Stomach smooth muscle (tissue), 2 donors: ENCODE measurements around the gene KIF20A.
A peak's percentile ranks its signal among the peaks of the same experiment; 100 is the strongest.
"Not testable (repeated sequence)": the region's sequence is repeated elsewhere in the genome, so short reads cannot be mapped to it uniquely, and the experiment has no call there.

Source experiments
- H3K27ac ChIP-seq: one replicate; pipeline ENCODE4 v1.7.0; 2013; ENCODE audit warnings: mild to moderate bottlenecking, low read length, inconsistent platforms
- H3K27me3 ChIP-seq, 2 donors: one replicate each; pipeline ENCODE4 v1.7.0; 2013; ENCODE audit warnings: low read length in 2 of 2; ENCODE audit not compliant: insufficient read depth in 2 of 2, control insufficient read depth in 1 of 2
- H3K36me3 ChIP-seq, 2 donors: one replicate each; pipeline ENCODE4 v1.7.0; 2013; ENCODE audit warnings: low read length in 2 of 2; ENCODE audit not compliant: control insufficient read depth in 2 of 2, insufficient read depth in 2 of 2
- H3K4me1 ChIP-seq: one replicate; pipeline ENCODE4 v1.7.0; 2013; ENCODE audit warnings: low read length; ENCODE audit not compliant: control insufficient read depth, insufficient read depth
- H3K4me3 ChIP-seq, 2 donors: one replicate each; pipeline ENCODE4 v1.7.0; 2013; ENCODE audit warnings: low read length in 2 of 2
- H3K9ac ChIP-seq, 2 donors: one replicate each; pipeline ENCODE4 v1.7.0; 2013; ENCODE audit warnings: low read length in 2 of 2, mild to moderate bottlenecking in 1 of 2
- H3K9me3 ChIP-seq, 2 donors: one replicate each; pipeline ENCODE4 v1.7.0; 2013; ENCODE audit warnings: low read length in 2 of 2; ENCODE audit not compliant: control insufficient read depth in 2 of 2
- donor health status: healthy.
- donor health status: Pancreatic carcinoma.

KIF20A gene

GRCh38 chr5:138178516-138179276, at the start of gene KIF20A, which contains the start of gene BRD8:
KIF20A (plus strand) TSS chr5:138179112; CDS start chr5:138179681, 569 bp downstream.
BRD8 (minus strand) TSS chr5:138178630; CDS start chr5:138178614, 16 bp downstream.
- H3K4me1 ChIP-seq = peaks cover 14% of the 10 kb centered on the region
- H3K9me3 ChIP-seq = no peaks in the 10 kb centered on the region
- peak within 1 kb of the TSS; percentile 90 for H3K27ac ChIP-seq
- peak within 1 kb of the TSS; percentile 90 to 99 for H3K9ac ChIP-seq
- no peaks in the 10 kb centered on the region for H3K27me3 ChIP-seq
- peaks cover 6 to 11% of the 10 kb centered on the region in 2 donors for H3K36me3 ChIP-seq
- H3K4me3 ChIP-seq = peak within 1 kb of the TSS; percentile 97

- H3K4me1 ChIP-seq = no peaks in the 10 kb centered on the region
- H3K36me3 ChIP-seq = no peaks in the 10 kb centered on the region
- no peak overlapping the region for H3K9ac ChIP-seq
- no peak overlapping the region for H3K4me3 ChIP-seq
- H3K9me3 ChIP-seq = no peaks in the 10 kb centered on the region
- H3K27ac ChIP-seq = no peak overlapping the region
- no peaks in the 10 kb centered on the region for H3K27me3 ChIP-seq
These were observed 49.6 kb upstream of the KIF20A start for GRCh38 chr5:138129347-138129746.

GRCh38 chr5:138132543-138132942, 46.4 kb upstream of the KIF20A start:
- Histone ChIP-seq H3K36me3 (no peaks in the 10 kb centered on the region), H3K27ac (no peak overlapping the region), H3K4me3 (no peak overlapping the region), H3K27me3 (no peaks in the 10 kb centered on the region), H3K4me1 (no peaks in the 10 kb centered on the region), H3K9me3 (no peaks in the 10 kb centered on the region), H3K9ac (no peak overlapping the region)

- H3K9ac ChIP-seq = peak within 1 kb of the TSS in 1 of 2 donors; percentile 66
- H3K27ac ChIP-seq = no peak within 1 kb of the TSS
- no peaks in the 10 kb centered on the region for H3K27me3 ChIP-seq
These were observed 39.7 kb upstream of the KIF20A start, which contains the start of gene NME5 for GRCh38 chr5:138138949-138139780. NME5 (minus strand) TSS chr5:138139428; CDS start chr5:138138780, 648 bp downstream.

GRCh38 chr5:138139781-138140090, 39.2 kb upstream of the KIF20A start:
- no peak overlapping the region for H3K27ac ChIP-seq
- H3K4me1 ChIP-seq = peaks cover 3% of the 10 kb centered on the region
- no peaks in the 10 kb centered on the region for H3K9me3 ChIP-seq
- no peak overlapping the region for H3K9ac ChIP-seq
- H3K36me3 ChIP-seq = no peaks in the 10 kb centered on the region
- peak overlapping the region; percentile 69 to 79 for H3K4me3 ChIP-seq
- no peaks in the 10 kb centered on the region for H3K27me3 ChIP-seq

More at GRCh38 chr5:138138949-138139780, 39.7 kb upstream of the KIF20A start, which contains the start of gene NME5:
- no peaks in the 10 kb centered on the region for H3K36me3 ChIP-seq
- H3K4me1 ChIP-seq = peaks cover 3% of the 10 kb centered on the region
- H3K4me3 ChIP-seq = peak within 1 kb of the TSS; percentile 69 to 79
- H3K9me3 ChIP-seq = no peaks in the 10 kb centered on the region

GRCh38 chr5:138140268-138140667, 38.6 kb upstream of the KIF20A start:
- Histone ChIP-seq H3K9ac (no peak overlapping the region), H3K4me1 (peaks cover 3% of the 10 kb centered on the region), H3K27me3 (no peaks in the 10 kb centered on the region), H3K4me3 (no peak overlapping the region), H3K27ac (no peak overlapping the region), H3K9me3 (no peaks in the 10 kb centered on the region), H3K36me3 (no peaks in the 10 kb centered on the region)

GRCh38 chr5:138141734-138142133, 37.2 kb upstream of the KIF20A start:
- no peaks in the 10 kb centered on the region for H3K9me3 ChIP-seq
- H3K4me1 ChIP-seq = peaks cover 3% of the 10 kb centered on the region
- H3K9ac ChIP-seq = no peak overlapping the region
- H3K4me3 ChIP-seq = no peak overlapping the region
- H3K36me3 ChIP-seq = no peaks in the 10 kb centered on the region
- no peak overlapping the region for H3K27ac ChIP-seq
- H3K27me3 ChIP-seq = no peaks in the 10 kb centered on the region

- H3K36me3 ChIP-seq, H3K27ac ChIP-seq, H3K9me3 ChIP-seq, H3K27me3 ChIP-seq, H3K4me3 ChIP-seq, H3K9ac ChIP-seq, H3K4me1 ChIP-seq: not testable (repeated sequence)
These were observed 35.3 kb upstream of the KIF20A start for GRCh38 chr5:138143578-138143977.

- H3K9me3 ChIP-seq = no peaks in the 10 kb centered on the region
- no peak overlapping the region for H3K27ac ChIP-seq
- H3K36me3 ChIP-seq = no peaks in the 10 kb centered on the region
- no peaks in the 10 kb centered on the region for H3K27me3 ChIP-seq
- H3K4me1 ChIP-seq = no peaks in the 10 kb centered on the region
- H3K4me3 ChIP-seq = no peak overlapping the region
- no peak overlapping the region for H3K9ac ChIP-seq
These were observed 30.1 kb upstream of the KIF20A start for GRCh38 chr5:138148811-138149210.

GRCh38 chr5:138149530-138149929, 29.4 kb upstream of the KIF20A start:
- H3K9ac ChIP-seq = no peak overlapping the region
- no peak overlapping the region for H3K4me3 ChIP-seq
- H3K27ac ChIP-seq = no peak overlapping the region
- H3K27me3 ChIP-seq = no peaks in the 10 kb centered on the region
- no peaks in the 10 kb centered on the region for H3K4me1 ChIP-seq
- no peaks in the 10 kb centered on the region for H3K36me3 ChIP-seq
- H3K9me3 ChIP-seq = no peaks in the 10 kb centered on the region
